WERI-Rb-1 (cell line): ENCODE data around the gene RBM17.

Source experiments
- DNase-seq: peaks from one replicate; pipeline ENCODE4 v3.0.0-alpha.2; 2020
- H3K27ac ChIP-seq: fragments of 250-450 bp; sonication (Bioruptor Pico); 2 replicates; pipeline ENCODE4 v1.5.1; 2020; ENCODE audit warnings: mild to moderate bottlenecking, moderate library complexity
- H3K27me3 ChIP-seq: fragments of 250-450 bp; sonication (Bioruptor Pico); 2 replicates; pipeline ENCODE4 v1.5.1; 2021; ENCODE audit warnings: mild to moderate bottlenecking, low read depth, moderate library complexity; ENCODE audit not compliant: insufficient read depth, severe bottlenecking
- H3K36me3 ChIP-seq: fragments of 250-450 bp; sonication (Bioruptor Pico); 2 replicates; pipeline ENCODE4 v1.5.1; 2020; ENCODE audit warnings: mild to moderate bottlenecking, moderate library complexity
- H3K4me3 ChIP-seq: 2 replicates; pipeline ENCODE4 v1.5.1; 2011; ENCODE audit warnings: low read depth, mild to moderate bottlenecking, control low read depth, low read length
- H3K9me3 ChIP-seq: fragments of 250-450 bp; sonication (Bioruptor Pico); 2 replicates; pipeline ENCODE4 v1.5.1; 2021; ENCODE audit warnings: mild to moderate bottlenecking, moderate library complexity; ENCODE audit not compliant: severe bottlenecking
- TF ChIP-seq, protein P1 (sequence below): IDR thresholded peaks from 2 replicates; pipeline ENCODE4 v1.5.1; 2011; ENCODE audit warnings: low read depth, mild to moderate bottlenecking, control low read depth, inconsistent platforms, low read length

The RBM17 gene

DNA sequence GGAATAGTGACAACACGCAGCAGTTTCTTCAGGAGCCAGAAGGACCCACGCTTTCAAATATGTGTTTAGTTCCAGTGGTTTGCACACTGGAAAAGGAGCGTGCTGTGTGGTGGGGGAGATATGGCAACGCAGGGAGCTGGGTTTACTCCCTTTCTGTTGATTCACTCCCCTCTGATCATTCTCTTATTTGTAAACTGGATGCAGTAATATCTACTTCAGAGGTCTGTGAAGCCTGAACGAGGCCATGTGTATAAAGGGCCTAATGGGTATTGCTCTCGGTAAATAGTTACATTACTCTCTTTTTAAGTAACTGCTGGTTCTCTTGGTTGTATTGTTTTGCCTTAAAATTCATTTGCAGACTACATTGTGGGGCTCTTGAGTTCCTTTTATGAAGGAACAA, 19.2 kb downstream of the RBM17 start:
- TF ChIP-seq, protein P1, sequence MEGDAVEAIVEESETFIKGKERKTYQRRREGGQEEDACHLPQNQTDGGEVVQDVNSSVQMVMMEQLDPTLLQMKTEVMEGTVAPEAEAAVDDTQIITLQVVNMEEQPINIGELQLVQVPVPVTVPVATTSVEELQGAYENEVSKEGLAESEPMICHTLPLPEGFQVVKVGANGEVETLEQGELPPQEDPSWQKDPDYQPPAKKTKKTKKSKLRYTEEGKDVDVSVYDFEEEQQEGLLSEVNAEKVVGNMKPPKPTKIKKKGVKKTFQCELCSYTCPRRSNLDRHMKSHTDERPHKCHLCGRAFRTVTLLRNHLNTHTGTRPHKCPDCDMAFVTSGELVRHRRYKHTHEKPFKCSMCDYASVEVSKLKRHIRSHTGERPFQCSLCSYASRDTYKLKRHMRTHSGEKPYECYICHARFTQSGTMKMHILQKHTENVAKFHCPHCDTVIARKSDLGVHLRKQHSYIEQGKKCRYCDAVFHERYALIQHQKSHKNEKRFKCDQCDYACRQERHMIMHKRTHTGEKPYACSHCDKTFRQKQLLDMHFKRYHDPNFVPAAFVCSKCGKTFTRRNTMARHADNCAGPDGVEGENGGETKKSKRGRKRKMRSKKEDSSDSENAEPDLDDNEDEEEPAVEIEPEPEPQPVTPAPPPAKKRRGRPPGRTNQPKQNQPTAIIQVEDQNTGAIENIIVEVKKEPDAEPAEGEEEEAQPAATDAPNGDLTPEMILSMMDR: no peak
- no peak for DNase-seq
- H3K27me3 ChIP-seq: no peaks in the 10 kb centered on the region
- no peak overlapping the region for H3K27ac ChIP-seq
- peaks cover 19% of the 10 kb centered on the region for H3K36me3 ChIP-seq
- H3K9me3 ChIP-seq: no peaks in the 10 kb centered on the region
- H3K4me3 ChIP-seq: no peak overlapping the region

DNA sequence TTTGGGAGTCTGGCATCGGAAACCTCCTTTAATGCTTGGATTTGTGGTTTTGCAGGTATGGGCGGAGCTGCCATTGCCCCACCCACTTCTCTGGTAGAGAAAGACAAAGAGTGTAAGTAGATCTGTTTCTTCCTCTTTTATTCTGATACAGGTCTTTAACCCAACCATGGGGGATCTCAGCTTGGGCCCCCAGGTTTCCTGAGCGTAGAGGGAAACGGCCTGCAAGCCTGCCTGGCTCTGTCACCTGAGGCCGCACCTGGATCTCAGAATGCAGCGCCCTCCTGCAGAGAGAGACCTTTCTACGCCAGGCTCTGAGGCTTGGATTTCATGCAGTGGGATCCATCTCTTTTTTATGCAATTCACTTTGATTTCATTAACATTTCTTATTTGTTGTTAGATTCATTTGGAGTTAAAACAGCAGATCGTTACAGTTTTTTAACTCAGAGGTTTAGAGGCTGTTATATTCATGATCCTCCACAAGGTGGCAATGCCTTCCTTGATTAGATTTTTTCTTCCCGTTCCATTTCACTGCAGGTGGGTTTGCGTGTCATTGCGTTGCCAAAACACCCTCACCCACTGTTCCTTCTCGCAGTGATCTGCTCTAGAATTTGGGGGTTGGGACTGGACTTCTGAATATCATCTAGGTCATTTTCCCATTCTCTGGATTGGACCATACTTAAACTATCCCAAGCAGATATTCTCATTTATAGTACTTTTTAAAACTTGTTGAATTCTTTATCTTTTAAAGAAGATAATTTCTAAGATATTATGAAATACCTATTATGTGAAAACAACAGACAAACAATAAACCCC, 20.0 kb downstream of the RBM17 start:
- DNase-seq: no peak
- no peak overlapping the region for H3K27ac ChIP-seq
- TF ChIP-seq, protein P1: no peak
- H3K27me3 ChIP-seq: no peaks in the 10 kb centered on the region
- H3K36me3 ChIP-seq: peaks cover 19% of the 10 kb centered on the region
- no peak overlapping the region for H3K4me3 ChIP-seq
- H3K9me3 ChIP-seq: no peaks in the 10 kb centered on the region

DNA sequence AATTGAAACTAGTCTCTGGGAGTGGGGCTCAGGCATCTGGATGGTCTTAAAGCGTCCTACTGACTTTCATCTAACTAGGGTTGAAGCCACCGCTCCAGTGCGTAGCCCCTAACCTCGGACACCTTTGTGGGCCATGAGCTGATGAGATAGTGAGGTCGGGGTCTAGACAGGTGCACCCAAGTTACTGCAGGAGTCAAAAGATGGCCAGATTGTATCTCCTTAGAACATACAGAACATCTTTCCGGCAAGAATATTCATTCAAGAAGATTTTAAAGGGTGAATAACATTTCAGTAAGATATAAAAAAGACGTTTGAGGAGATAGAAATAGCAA, 20.6 kb downstream of the RBM17 start:
- no peak for DNase-seq
- Histone ChIP-seq H3K36me3 (peaks cover 23% of the 10 kb centered on the region), H3K27me3 (no peaks in the 10 kb centered on the region), H3K27ac (no peak overlapping the region), H3K9me3 (no peaks in the 10 kb centered on the region), H3K4me3 (no peak overlapping the region)
- TF ChIP-seq, protein P1: no peak

DNA sequence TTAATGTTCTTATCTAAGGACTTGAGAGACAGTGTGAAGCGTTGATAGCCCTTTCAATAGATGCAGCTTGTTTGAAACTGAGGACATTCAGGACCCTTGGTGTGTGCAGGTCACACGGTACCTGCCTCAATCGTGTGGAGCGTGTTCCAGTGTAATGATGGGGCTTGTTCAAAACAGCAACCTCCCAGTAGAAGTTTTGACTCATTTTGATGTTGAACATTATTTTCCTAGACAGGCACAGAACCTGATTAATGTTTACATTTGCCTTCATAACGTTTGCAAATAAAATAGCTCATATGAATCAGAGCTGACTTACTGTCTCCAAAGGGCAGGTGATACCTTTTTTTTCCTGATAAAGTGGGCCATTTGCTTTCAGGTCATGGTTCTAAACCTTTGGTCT, 21.3 kb downstream of the RBM17 start:
- Histone ChIP-seq H3K4me3 (no peak overlapping the region), H3K27ac (no peak overlapping the region), H3K36me3 (peaks cover 26% of the 10 kb centered on the region), H3K9me3 (no peaks in the 10 kb centered on the region), H3K27me3 (no peaks in the 10 kb centered on the region)
- DNase-seq: no peak
- TF ChIP-seq, protein P1: no peak

DNA sequence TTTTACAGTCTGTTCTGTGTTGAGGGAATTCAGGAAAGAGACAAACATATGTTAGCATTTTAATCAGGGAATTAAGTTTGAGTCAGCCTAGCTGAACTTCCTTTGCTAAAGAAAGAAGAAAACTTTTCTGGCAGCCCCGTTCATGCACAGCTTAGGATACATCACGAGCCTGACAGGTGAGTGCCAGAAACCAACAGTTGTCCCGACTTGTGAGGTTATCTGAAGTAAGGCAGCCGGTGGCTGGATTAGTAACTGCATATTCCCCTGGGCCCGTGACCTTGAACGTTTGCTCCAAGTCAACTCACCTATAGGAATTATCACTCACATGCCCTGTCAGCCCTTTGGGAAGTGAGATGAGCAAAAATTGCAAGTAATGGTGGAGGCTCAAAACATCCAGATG, 24.1 kb downstream of the RBM17 start:
- no peak overlapping the region for H3K4me3 ChIP-seq
- H3K36me3 ChIP-seq: peaks cover 26% of the 10 kb centered on the region
- DNase-seq: no peak
- H3K27ac ChIP-seq: no peak overlapping the region
- no peaks in the 10 kb centered on the region for H3K9me3 ChIP-seq
- H3K27me3 ChIP-seq: no peaks in the 10 kb centered on the region
- TF ChIP-seq, protein P1: no peak

DNA sequence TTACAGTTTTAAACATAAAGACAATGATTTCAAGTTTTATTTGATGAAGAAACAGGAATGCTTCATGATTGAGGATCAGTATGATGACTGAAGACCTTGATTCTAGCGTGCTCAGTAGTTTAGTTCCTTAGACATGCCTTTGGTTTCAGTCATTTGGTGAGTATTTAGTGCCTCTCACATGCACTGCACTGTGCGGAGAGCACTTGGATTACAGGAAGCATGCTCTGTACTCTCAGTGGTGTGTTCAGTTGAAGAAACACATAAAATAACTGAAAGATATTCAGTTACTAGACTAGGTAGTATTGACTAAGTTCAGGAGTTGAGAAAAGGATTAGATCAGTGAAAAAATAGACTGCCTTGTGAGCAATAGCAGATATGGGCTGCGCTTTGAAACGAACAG, 25.5 kb downstream of the RBM17 start:
- H3K4me3 ChIP-seq: no peak overlapping the region
- peaks cover 22% of the 10 kb centered on the region for H3K36me3 ChIP-seq
- TF ChIP-seq, protein P1: no peak
- H3K27me3 ChIP-seq: no peaks in the 10 kb centered on the region
- DNase-seq: no peak
- H3K27ac ChIP-seq: no peak overlapping the region
- no peaks in the 10 kb centered on the region for H3K9me3 ChIP-seq
